Neuronal stem cell (in vitro differentiated cells): ENCODE data around the gene GRM8.

Experiments used
- DNase-seq: peaks from one replicate; pipeline ENCODE4 v3.0.0-alpha.2; 2013; ENCODE audit warnings: low spot score
- H2AFZ ChIP-seq: one replicate; pipeline ENCODE4 v1.6.1; 2013; ENCODE audit warnings: mild to moderate bottlenecking, low read length, inconsistent platforms
- H2AK5ac ChIP-seq: 2 replicates; pipeline ENCODE4 v1.6.1; 2013; ENCODE audit warnings: low read depth, mild to moderate bottlenecking, inconsistent platforms, low read length, moderate library complexity, mixed read lengths
- H2BK120ac ChIP-seq: 2 replicates; pipeline ENCODE4 v1.6.1; 2013; ENCODE audit warnings: low read depth, mild to moderate bottlenecking, inconsistent platforms, low read length, moderate library complexity, mixed read lengths
- H2BK12ac ChIP-seq: one replicate; pipeline ENCODE4 v1.6.1; 2013; ENCODE audit warnings: low read length, inconsistent platforms
- H2BK15ac ChIP-seq: 2 replicates; pipeline ENCODE4 v1.6.1; 2013; ENCODE audit warnings: mild to moderate bottlenecking, low read length, inconsistent platforms, mixed read lengths
- H2BK5ac ChIP-seq: one replicate; pipeline ENCODE4 v1.6.1; 2013; ENCODE audit warnings: inconsistent platforms, mild to moderate bottlenecking, low read length, moderate library complexity
- H3K14ac ChIP-seq: one replicate; pipeline ENCODE4 v1.6.1; 2013; ENCODE audit warnings: low read length, inconsistent platforms
- H3K18ac ChIP-seq: 2 replicates; pipeline ENCODE4 v1.6.1; 2013; ENCODE audit warnings: low read length, inconsistent platforms
- H3K23ac ChIP-seq: 2 replicates; pipeline ENCODE4 v1.6.1; 2013; ENCODE audit warnings: low read depth, mild to moderate bottlenecking, mixed read lengths, low read length, inconsistent platforms; ENCODE audit not compliant: poor library complexity
- H3K27ac ChIP-seq: replicated peaks from 3 replicates; pipeline ENCODE4 v1.5.1; 2013; ENCODE audit warnings: low read length, inconsistent platforms
- H3K27me3 ChIP-seq, 3 experiments: 2 replicates each; pipeline ENCODE4 v1.6.1; 2013; ENCODE audit warnings: low read length in 3 of 3, mild to moderate bottlenecking in 2 of 3, inconsistent platforms in 1 of 3, low read depth in 1 of 3, mixed read lengths in 1 of 3, moderate library complexity in 1 of 3; ENCODE audit not compliant: control insufficient read depth in 3 of 3, insufficient read depth in 3 of 3
- H3K36me3 ChIP-seq, 2 donors: replicated peaks in 1 of 2; 2 replicates each; pipeline ENCODE4 v1.6.1; 2013; ENCODE audit warnings: low read length in 2 of 2; ENCODE audit not compliant: control insufficient read depth in 2 of 2, insufficient read depth in 2 of 2
- H3K4ac ChIP-seq: 2 replicates; pipeline ENCODE4 v1.6.1; 2013; ENCODE audit warnings: inconsistent platforms, mild to moderate bottlenecking, low read length, moderate library complexity
- H3K4me1 ChIP-seq, 2 donors: 1 replicate in 1 of 2; 2 replicates in 1 of 2; pipeline ENCODE4 v1.6.1; 2013; ENCODE audit warnings: low read length in 2 of 2, low read depth in 1 of 2; ENCODE audit not compliant: control insufficient read depth in 2 of 2, insufficient read depth in 1 of 2
- H3K4me2 ChIP-seq: one replicate; pipeline ENCODE4 v1.6.1; 2013; ENCODE audit warnings: mild to moderate bottlenecking, low read length, inconsistent platforms; ENCODE audit not compliant: insufficient read depth, poor library complexity, severe bottlenecking
- H3K4me3 ChIP-seq, 2 donors: 2 replicates each; pipeline ENCODE4 v1.5.1; 2013; ENCODE audit warnings: low read length in 2 of 2, mild to moderate bottlenecking in 2 of 2, inconsistent platforms in 1 of 2, moderate library complexity in 1 of 2
- H3K79me1 ChIP-seq: one replicate; pipeline ENCODE4 v1.6.1; 2013; ENCODE audit warnings: low read depth, mild to moderate bottlenecking, inconsistent platforms, low read length, moderate library complexity
- H3K9ac ChIP-seq: one replicate; pipeline ENCODE4 v1.6.1; 2013; ENCODE audit warnings: mild to moderate bottlenecking, low read depth, low read length, inconsistent platforms; ENCODE audit not compliant: poor library complexity
- H3K9me3 ChIP-seq, 2 donors: replicated peaks in 1 of 2; 2 replicates each; pipeline versions ENCODE3 to v1.6.1; 2013; ENCODE audit warnings: low read length in 2 of 2, mild to moderate bottlenecking in 2 of 2, inconsistent platforms in 1 of 2, low read depth in 1 of 2, mixed read lengths in 1 of 2, moderate library complexity in 1 of 2; ENCODE audit not compliant: control insufficient read depth in 2 of 2, insufficient read depth in 1 of 2
- H4K8ac ChIP-seq: one replicate; pipeline ENCODE4 v1.6.1; 2013; ENCODE audit warnings: low read depth, mild to moderate bottlenecking, inconsistent platforms, low read length, moderate library complexity
- H4K91ac ChIP-seq: one replicate; pipeline ENCODE4 v1.6.1; 2013; ENCODE audit warnings: low read length, low read depth, mild to moderate bottlenecking, inconsistent platforms; ENCODE audit not compliant: poor library complexity
- WGBS, 2 donors: extraction: QIAGEN DNeasy Blood & Tissue Kit; methylation state at CpG; one replicate each; pipeline ENCODE4 v1.1.7; 2013; ENCODE audit warnings: missing lambda C conversion rate in 2 of 2, mixed read lengths in 1 of 2; ENCODE audit not compliant: insufficient read length in 2 of 2, insufficient replicate concordance in 1 of 2; ENCODE audit errors: extremely low coverage in 2 of 2; 5-methylcytosine and 5-hydroxymethylcytosine counted together

Gene GRM8

GRCh38 chr7:127214956-127215718 is 37.6 kb downstream of the GRM8 start:
- H3K23ac ChIP-seq: no peak overlapping the region
- H3K9ac ChIP-seq: no peak overlapping the region
- H3K4me3 ChIP-seq: no peak overlapping the region
- H2BK5ac ChIP-seq: no peak overlapping the region
- no peak overlapping the region for H3K4ac ChIP-seq
- H3K18ac ChIP-seq: no peak overlapping the region
- no peak overlapping the region for H4K8ac ChIP-seq
- no peak overlapping the region for H3K14ac ChIP-seq
- H2BK15ac ChIP-seq: no peak overlapping the region
- H3K36me3 ChIP-seq: no peaks in the 10 kb centered on the region
- no peak overlapping the region for H2AFZ ChIP-seq
- H3K9me3 ChIP-seq: no peaks in the 10 kb centered on the region
- no peak overlapping the region for H3K27ac ChIP-seq
- H3K4me2 ChIP-seq: no peak overlapping the region
- no peaks in the 10 kb centered on the region for H3K79me1 ChIP-seq
- H2BK120ac ChIP-seq: no peak overlapping the region
- no peak for DNase-seq
- WGBS, 2 donors: no CpG with 5 or more reads among the region's 4 CpGs
- no peaks in the 10 kb centered on the region for H3K4me1 ChIP-seq
- H4K91ac ChIP-seq: no peak overlapping the region
- no peaks in the 10 kb centered on the region for H3K27me3 ChIP-seq
- no peak overlapping the region for H2AK5ac ChIP-seq
- H2BK12ac ChIP-seq: no peak overlapping the region

GRCh38 chr7:127209886-127210285 is 42.9 kb downstream of the GRM8 start:
- Histone ChIP-seq H3K4ac (no peak overlapping the region), H3K27ac (no peak overlapping the region), H2AFZ (no peak overlapping the region), H4K8ac (no peak overlapping the region), H3K14ac (no peak overlapping the region), H4K91ac (no peak overlapping the region), H3K4me2 (no peak overlapping the region), H3K27me3 (no peaks in the 10 kb centered on the region), H3K4me1 (no peaks in the 10 kb centered on the region), H3K79me1 (no peaks in the 10 kb centered on the region), H2BK5ac (no peak overlapping the region), H2BK12ac (no peak overlapping the region), H3K9ac (no peak overlapping the region), H2BK15ac (no peak overlapping the region), H2AK5ac (no peak overlapping the region), H3K23ac (no peak overlapping the region), H2BK120ac (no peak overlapping the region), H3K4me3 (no peak overlapping the region), H3K9me3 (no peaks in the 10 kb centered on the region), H3K36me3 (no peaks in the 10 kb centered on the region), H3K18ac (no peak overlapping the region)
- no peak for DNase-seq
- no CpG with 5 or more reads among the region's 2 CpGs for WGBS, 2 donors

GRCh38 chr7:127208860-127209259 is 43.9 kb downstream of the GRM8 start:
- H2BK15ac ChIP-seq: no peak overlapping the region
- H2BK12ac ChIP-seq: no peak overlapping the region
- H2AFZ ChIP-seq: no peak overlapping the region
- no peak overlapping the region for H3K18ac ChIP-seq
- no peak overlapping the region for H4K8ac ChIP-seq
- H3K9ac ChIP-seq: no peak overlapping the region
- H3K4me2 ChIP-seq: no peak overlapping the region
- no peaks in the 10 kb centered on the region for H3K36me3 ChIP-seq
- no peak overlapping the region for H2BK120ac ChIP-seq
- no CpG with 5 or more reads among the region's 3 CpGs for WGBS, 2 donors
- no peak overlapping the region for H3K14ac ChIP-seq
- no peak overlapping the region for H3K4ac ChIP-seq
- no peak for DNase-seq
- no peak overlapping the region for H2BK5ac ChIP-seq
- no peaks in the 10 kb centered on the region for H3K9me3 ChIP-seq
- no peak overlapping the region for H3K27ac ChIP-seq
- H3K27me3 ChIP-seq: no peaks in the 10 kb centered on the region
- no peak overlapping the region for H3K23ac ChIP-seq
- H3K4me1 ChIP-seq: no peaks in the 10 kb centered on the region
- no peak overlapping the region for H4K91ac ChIP-seq
- no peak overlapping the region for H2AK5ac ChIP-seq
- H3K79me1 ChIP-seq: no peaks in the 10 kb centered on the region
- no peak overlapping the region for H3K4me3 ChIP-seq

- no peak overlapping the region for H3K4me2 ChIP-seq
- H3K36me3 ChIP-seq: no peaks in the 10 kb centered on the region
- H3K14ac ChIP-seq: no peak overlapping the region
- H3K4me1 ChIP-seq: no peaks in the 10 kb centered on the region
- DNase-seq: no peak
- H3K9me3 ChIP-seq: no peaks in the 10 kb centered on the region
- no peaks in the 10 kb centered on the region for H3K79me1 ChIP-seq
- H3K23ac ChIP-seq: no peak overlapping the region
- H3K4ac ChIP-seq: no peak overlapping the region
- H2BK15ac ChIP-seq: no peak overlapping the region
- no CpG with 5 or more reads among the region's 3 CpGs for WGBS, 2 donors
- H2BK12ac ChIP-seq: no peak overlapping the region
- H3K9ac ChIP-seq: no peak overlapping the region
- H3K18ac ChIP-seq: no peak overlapping the region
- no peak overlapping the region for H2AK5ac ChIP-seq
- no peak overlapping the region for H2BK120ac ChIP-seq
- no peak overlapping the region for H3K4me3 ChIP-seq
- H2AFZ ChIP-seq: no peak overlapping the region
- H4K91ac ChIP-seq: no peak overlapping the region
- no peak overlapping the region for H3K27ac ChIP-seq
- H4K8ac ChIP-seq: no peak overlapping the region
- no peak overlapping the region for H2BK5ac ChIP-seq
- H3K27me3 ChIP-seq: no peaks in the 10 kb centered on the region
Measured at GRCh38 chr7:127208351-127208750, 44.4 kb downstream of the GRM8 start.
